HTR-8/SVneo (cell line): ENCODE data around the gene CEACAM19.
"Not testable (repeated sequence)": the region's sequence is repeated elsewhere in the genome, so short reads cannot be mapped to it uniquely, and the experiment has no call there.

Experiments
- DNase-seq: peaks from one replicate; pipeline ENCODE4 v3.0.0; 2011; ENCODE audit warnings: low spot score, mixed read lengths; ENCODE audit not compliant: insufficient read length
- FAIRE-seq: peaks from 2 replicates; lab custom pipeline; 2011; peaks lifted over from hg19 to GRCh38; lab: Jason Lieb, UNC

The CEACAM19 gene

GRCh38 chr19:44694184-44694579, 22.9 kb downstream of the CEACAM19 start:
- no peak for DNase-seq

GRCh38 chr19:44696939-44697669, 25.8 kb downstream of the CEACAM19 start:
- FAIRE-seq (no peak), DNase-seq (no peak)

More at GRCh38 chr19:44694184-44694579, 22.9 kb downstream of the CEACAM19 start:
- no peak for FAIRE-seq

GRCh38 chr19:44697670-44698034, 26.4 kb downstream of the CEACAM19 start:
- FAIRE-seq (no peak), DNase-seq (no peak)

- FAIRE-seq (no peak), DNase-seq (no peak)
Measured at GRCh38 chr19:44698492-44699201, 27.4 kb downstream of the CEACAM19 start, which contains the start of gene CEACAM16. CEACAM16 (plus strand) TSS chr19:44699151; CDS start chr19:44701457, 2,306 bp downstream.

GRCh38 chr19:44700547-44700946, 29.3 kb downstream of the CEACAM19 start:
- DNase-seq (no peak), FAIRE-seq (no peak)

- no peak for FAIRE-seq
Measured at GRCh38 chr19:44701228-44701627, 29.9 kb downstream of the CEACAM19 start.

GRCh38 chr19:44702551-44703176, 31.4 kb downstream of the CEACAM19 start:
- DNase-seq (no peak), FAIRE-seq (no peak)

More at GRCh38 chr19:44701228-44701627, 29.9 kb downstream of the CEACAM19 start:
- no peak for DNase-seq

GRCh38 chr19:44703336-44704078, 32.2 kb downstream of the CEACAM19 start:
- FAIRE-seq: no peak
- DNase-seq: no peak

GRCh38 chr19:44704982-44705381, 33.7 kb downstream of the CEACAM19 start:
- FAIRE-seq (no peak), DNase-seq (no peak)

- DNase-seq: no peak
- FAIRE-seq: no peak
Measured at GRCh38 chr19:44705502-44706010, 34.3 kb downstream of the CEACAM19 start.

- no peak for FAIRE-seq
Measured at GRCh38 chr19:44706506-44707236, 35.4 kb downstream of the CEACAM19 start.

GRCh38 chr19:44707794-44708193, 36.5 kb downstream of the CEACAM19 start:
- DNase-seq (no peak), FAIRE-seq (no peak)

More at GRCh38 chr19:44706506-44707236, 35.4 kb downstream of the CEACAM19 start:
- DNase-seq: no peak

- DNase-seq (no peak), FAIRE-seq (no peak)
Measured at GRCh38 chr19:44708940-44709339, 37.7 kb downstream of the CEACAM19 start.

GRCh38 chr19:44709434-44710266, 38.4 kb downstream of the CEACAM19 start:
- FAIRE-seq, DNase-seq: not testable (repeated sequence)

- FAIRE-seq: no peak
Measured at GRCh38 chr19:44710483-44710882, 39.2 kb downstream of the CEACAM19 start.

GRCh38 chr19:44712864-44713515, 41.7 kb downstream of the CEACAM19 start:
- no peak for FAIRE-seq

More at GRCh38 chr19:44710483-44710882, 39.2 kb downstream of the CEACAM19 start:
- no peak for DNase-seq

GRCh38 chr19:44714597-44715169, 43.4 kb downstream of the CEACAM19 start:
- DNase-seq (no peak), FAIRE-seq (no peak)

More at GRCh38 chr19:44712864-44713515, 41.7 kb downstream of the CEACAM19 start:
- no peak for DNase-seq

- FAIRE-seq (no peak), DNase-seq (no peak)
Measured at GRCh38 chr19:44717603-44718002, 46.3 kb downstream of the CEACAM19 start.
